ENCODE measurements around the gene CFL2. TPM values are rescaled to one million over a fixed set of nuclear protein-coding genes. Genes with fewer than 3 reads are reported as not detected.

The CFL2 gene
- total RNA-seq, 4 donors from 2014 or later: 4.5 to 58.7 (median 10.0) TPM

- peak overlapping the region in 1 of 4 donors; percentile 7 for H3K4me3 ChIP-seq
- DNase-seq: no peak
- H3K36me3 ChIP-seq: peaks cover 0 to 11% (median 0%) of the 10 kb centered on the region in 3 donors
- H3K27me3 ChIP-seq: no peaks in the 10 kb centered on the region
- peaks cover 0 to 69% (median 6%) of the 10 kb centered on the region in 3 donors for H3K4me1 ChIP-seq
- 46 to 55% methylated on average over 3 of the region's 3 CpGs for WGBS, 2 donors
- intact Hi-C loops (cut with DNase I): no loop called here
- H3K27ac ChIP-seq: peak overlapping the region in 3 of 4 donors; percentile 71 to 97 (median 94)
- H3K9me3 ChIP-seq: no peaks in the 10 kb centered on the region
- no peak for TF ChIP-seq POLR2A (IDR thresholded peaks at IDR 0.05)
- TF ChIP-seq CTCF (IDR thresholded peaks at IDR 0.05): no peak
Measured at GRCh38 chr14:34711169-34711568, 3.2 kb downstream of the CFL2 start.

- no peak for TF ChIP-seq CTCF (IDR thresholded peaks at IDR 0.05)
- TF ChIP-seq POLR2A (IDR thresholded peaks at IDR 0.05): no peak
- no peak for DNase-seq
- intact Hi-C loops (cut with DNase I): no loop called here
- Histone ChIP-seq H3K27ac (peak overlapping the region; percentile 21 to 97 (median 82)), H3K36me3 (peaks cover 0 to 11% (median 0%) of the 10 kb centered on the region in 3 donors), H3K27me3 (no peaks in the 10 kb centered on the region), H3K4me1 (peaks cover 0 to 69% (median 6%) of the 10 kb centered on the region in 3 donors), H3K9me3 (no peaks in the 10 kb centered on the region), H3K4me3 (peak overlapping the region in 1 of 4 donors; percentile 7)
- WGBS, 2 donors: 58 to 72% methylated on average over 2 of the region's 2 CpGs
Measured at GRCh38 chr14:34710744-34711143, 3.6 kb downstream of the CFL2 start.

- intact Hi-C loops (cut with DNase I): no loop called here
- Histone ChIP-seq H3K27me3 (no peaks in the 10 kb centered on the region), H3K9me3 (no peaks in the 10 kb centered on the region), H3K4me3 (no peak overlapping the region), H3K36me3 (peaks cover 0 to 11% (median 0%) of the 10 kb centered on the region in 3 donors), H3K4me1 (peaks cover 0 to 63% (median 3%) of the 10 kb centered on the region in 3 donors), H3K27ac (peak overlapping the region in 2 of 4 donors; percentile 94 to 97)
- TF ChIP-seq CTCF (IDR thresholded peaks at IDR 0.05) (no peak), POLR2A (IDR thresholded peaks at IDR 0.05) (no peak)
- 50 to 77% methylated on average over 1 of the region's 1 CpG for WGBS, 2 donors
- no peak for DNase-seq
Measured at GRCh38 chr14:34710006-34710405, 4.4 kb downstream of the CFL2 start.

GRCh38 chr14:34707722-34708121 is 6.7 kb downstream of the CFL2 start:
- peaks cover 0 to 10% (median 0%) of the 10 kb centered on the region in 3 donors for H3K36me3 ChIP-seq
- DNase-seq: no peak
- H3K27ac ChIP-seq: peak overlapping the region in 2 of 4 donors; percentile 20 to 27
- no peaks in the 10 kb centered on the region for H3K27me3 ChIP-seq
- H3K9me3 ChIP-seq: no peaks in the 10 kb centered on the region
- TF ChIP-seq CTCF (IDR thresholded peaks at IDR 0.05): no peak
- WGBS, 2 donors: 69 to 72% methylated on average over 3 of the region's 3 CpGs
- intact Hi-C loops (cut with DNase I): no loop called here
- H3K4me3 ChIP-seq: no peak overlapping the region
- peaks cover 0 to 45% (median 3%) of the 10 kb centered on the region in 3 donors for H3K4me1 ChIP-seq

GRCh38 chr14:34701808-34702207 is 12.6 kb downstream of the CFL2 start:
- no peak for TF ChIP-seq CTCF (IDR thresholded peaks at IDR 0.05)
- TF ChIP-seq POLR2A (IDR thresholded peaks at IDR 0.05): no peak
- no peak overlapping the region for H3K4me3 ChIP-seq
- no peak for DNase-seq
- no peaks in the 10 kb centered on the region for H3K27me3 ChIP-seq
- intact Hi-C loops (cut with DNase I): no loop called here
- no peaks in the 10 kb centered on the region for H3K36me3 ChIP-seq
- H3K4me1 ChIP-seq: peaks cover 0 to 15% (median 6%) of the 10 kb centered on the region in 3 donors
- no peak overlapping the region for H3K27ac ChIP-seq
- H3K9me3 ChIP-seq: no peaks in the 10 kb centered on the region
- 89 to 100% methylated on average over 3 of the region's 3 CpGs for WGBS, 2 donors

All from esophagus squamous epithelium (tissue), 5 donors.